ENCODE results near the gene TFIP11.
"Not testable (repeated sequence)": the region's sequence is repeated elsewhere in the genome, so short reads cannot be mapped to it uniquely, and the experiment has no call there.

Gene TFIP11

GRCh38 chr22:26541167-26541819 lies 29.0 kb upstream of the TFIP11 start:
- Histone ChIP-seq H3K4me1 (ENCODE audit: control insufficient read depth, insufficient read depth, low read length) (no peaks in the 10 kb centered on the region), H3K27ac (ENCODE audit: low read length) (no peak overlapping the region), H3K27me3 (ENCODE audit: control insufficient read depth in 1 of 2, insufficient read depth in 2 of 2, low read length in 2 of 2) (no peaks in the 10 kb centered on the region), H3K9ac (ENCODE audit: low read length in 2 of 2) (no peak overlapping the region), H3K9me3 (ENCODE audit: control insufficient read depth in 2 of 2, low read length in 2 of 2) (no peaks in the 10 kb centered on the region), H3K4me3 (ENCODE audit: low read length in 2 of 2) (no peak overlapping the region), H3K36me3 (ENCODE audit: control insufficient read depth in 2 of 2, insufficient read depth in 2 of 2, low read length in 2 of 2) (peaks cover 0 to 4% of the 10 kb centered on the region in 2 donors)

- H3K9ac ChIP-seq (ENCODE audit: low read length in 2 of 2) = no peak overlapping the region
- H3K36me3 ChIP-seq (ENCODE audit: control insufficient read depth in 2 of 2, insufficient read depth in 2 of 2, low read length in 2 of 2) = peaks cover 0 to 5% of the 10 kb centered on the region in 2 donors
- H3K4me1 ChIP-seq (ENCODE audit: control insufficient read depth, insufficient read depth, low read length) = no peaks in the 10 kb centered on the region
- H3K27me3 ChIP-seq (ENCODE audit: control insufficient read depth in 1 of 2, insufficient read depth in 2 of 2, low read length in 2 of 2) = no peaks in the 10 kb centered on the region
- H3K4me3 ChIP-seq (ENCODE audit: low read length in 2 of 2) = no peak overlapping the region
- H3K27ac ChIP-seq (ENCODE audit: low read length) = no peak overlapping the region
- H3K9me3 ChIP-seq (ENCODE audit: control insufficient read depth in 2 of 2, low read length in 2 of 2) = no peaks in the 10 kb centered on the region
These were observed 27.8 kb upstream of the TFIP11 start for GRCh38 chr22:26540119-26540518.

GRCh38 chr22:26536762-26537134 lies 24.5 kb upstream of the TFIP11 start:
- no peaks in the 10 kb centered on the region for H3K9me3 ChIP-seq (ENCODE audit: control insufficient read depth in 2 of 2, low read length in 2 of 2)
- no peak overlapping the region for H3K4me3 ChIP-seq (ENCODE audit: low read length in 2 of 2)
- H3K9ac ChIP-seq (ENCODE audit: low read length in 2 of 2) = no peak overlapping the region
- no peak overlapping the region for H3K27ac ChIP-seq (ENCODE audit: low read length)
- H3K36me3 ChIP-seq (ENCODE audit: control insufficient read depth in 2 of 2, insufficient read depth in 2 of 2, low read length in 2 of 2) = peaks cover 0 to 5% of the 10 kb centered on the region in 2 donors
- no peaks in the 10 kb centered on the region for H3K27me3 ChIP-seq (ENCODE audit: control insufficient read depth in 1 of 2, insufficient read depth in 2 of 2, low read length in 2 of 2)
- H3K4me1 ChIP-seq (ENCODE audit: control insufficient read depth, insufficient read depth, low read length) = no peaks in the 10 kb centered on the region

DNA sequence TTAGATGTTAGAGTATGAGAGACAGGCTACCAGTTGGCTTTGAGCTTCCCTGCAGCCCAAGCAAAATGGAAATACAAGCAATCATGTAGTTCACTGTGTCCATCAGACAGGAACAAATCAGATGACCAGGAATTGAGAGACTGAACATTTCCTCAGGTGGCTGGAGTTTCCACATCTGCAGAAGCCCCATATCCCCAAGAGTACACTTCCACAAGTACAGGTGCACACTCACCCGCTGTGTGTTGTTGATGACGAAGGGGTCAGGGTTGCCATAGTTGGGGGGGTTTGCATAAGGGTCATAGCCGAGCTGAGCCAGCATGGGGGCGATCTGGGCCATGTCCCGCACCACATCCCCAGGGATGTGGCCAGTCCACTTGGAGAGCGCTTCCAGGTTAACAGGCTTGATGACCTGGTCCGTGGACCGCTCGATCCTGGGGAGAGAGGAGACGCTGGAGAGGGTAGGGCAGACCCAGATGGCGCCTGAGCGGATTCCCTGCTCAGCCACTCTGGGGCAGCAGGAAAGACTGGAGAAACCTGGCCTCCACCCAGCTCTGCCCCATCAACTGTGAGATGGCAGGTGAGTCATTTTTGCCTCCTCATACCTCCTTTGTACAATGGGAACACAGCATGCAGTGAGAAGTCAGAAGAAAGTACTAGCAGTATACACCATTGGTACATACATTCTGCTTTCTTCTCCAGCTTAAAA lies 23.9 kb upstream of the TFIP11 start:
- no peaks in the 10 kb centered on the region for H3K9me3 ChIP-seq (ENCODE audit: control insufficient read depth in 2 of 2, low read length in 2 of 2)
- no peaks in the 10 kb centered on the region for H3K4me1 ChIP-seq (ENCODE audit: control insufficient read depth, insufficient read depth, low read length)
- no peak overlapping the region for H3K9ac ChIP-seq (ENCODE audit: low read length in 2 of 2)
- H3K4me3 ChIP-seq (ENCODE audit: low read length in 2 of 2) = no peak overlapping the region
- H3K27me3 ChIP-seq (ENCODE audit: control insufficient read depth in 1 of 2, insufficient read depth in 2 of 2, low read length in 2 of 2) = no peaks in the 10 kb centered on the region
- H3K36me3 ChIP-seq (ENCODE audit: control insufficient read depth in 2 of 2, insufficient read depth in 2 of 2, low read length in 2 of 2) = peaks cover 0 to 5% of the 10 kb centered on the region in 2 donors
- no peak overlapping the region for H3K27ac ChIP-seq (ENCODE audit: low read length)

DNA sequence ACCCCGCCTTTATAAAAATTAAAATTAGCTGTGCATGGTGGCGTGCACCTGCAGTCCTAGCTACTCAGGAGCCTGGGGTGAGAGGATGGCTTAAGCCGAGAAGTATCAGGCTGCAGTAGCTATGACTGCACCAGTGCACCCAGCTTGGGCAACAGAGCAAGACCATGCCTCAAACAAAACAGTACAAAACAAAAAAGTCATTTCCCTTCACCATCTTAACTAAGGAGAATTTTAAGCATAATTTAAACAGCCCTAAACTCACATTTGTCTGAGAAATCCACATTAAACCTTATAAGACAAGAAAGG lies 23.3 kb upstream of the TFIP11 start:
- Histone ChIP-seq H3K27ac (ENCODE audit: low read length) (no peak overlapping the region), H3K4me1 (ENCODE audit: control insufficient read depth, insufficient read depth, low read length) (no peaks in the 10 kb centered on the region)

GRCh38 chr22:26534874-26535602 lies 22.8 kb upstream of the TFIP11 start:
- Histone ChIP-seq H3K36me3 (ENCODE audit: control insufficient read depth in 2 of 2, insufficient read depth in 2 of 2, low read length in 2 of 2) (peaks cover 0 to 2% of the 10 kb centered on the region in 2 donors), H3K27ac (ENCODE audit: low read length) (no peak overlapping the region), H3K27me3 (ENCODE audit: control insufficient read depth in 1 of 2, insufficient read depth in 2 of 2, low read length in 2 of 2) (no peaks in the 10 kb centered on the region), H3K9ac (ENCODE audit: low read length in 2 of 2) (no peak overlapping the region), H3K9me3 (ENCODE audit: control insufficient read depth in 2 of 2, low read length in 2 of 2) (no peaks in the 10 kb centered on the region), H3K4me3 (ENCODE audit: low read length in 2 of 2) (no peak overlapping the region), H3K4me1 (ENCODE audit: control insufficient read depth, insufficient read depth, low read length) (no peaks in the 10 kb centered on the region)

More for the DNA sequence above, 23.3 kb upstream of the TFIP11 start:
- H3K27me3 ChIP-seq (ENCODE audit: control insufficient read depth in 1 of 2, insufficient read depth in 2 of 2, low read length in 2 of 2) = no peaks in the 10 kb centered on the region
- H3K4me3 ChIP-seq (ENCODE audit: low read length in 2 of 2) = no peak overlapping the region
- H3K36me3 ChIP-seq (ENCODE audit: control insufficient read depth in 2 of 2, insufficient read depth in 2 of 2, low read length in 2 of 2) = peaks cover 0 to 2% of the 10 kb centered on the region in 2 donors
- no peak overlapping the region for H3K9ac ChIP-seq (ENCODE audit: low read length in 2 of 2)
- no peaks in the 10 kb centered on the region for H3K9me3 ChIP-seq (ENCODE audit: control insufficient read depth in 2 of 2, low read length in 2 of 2)

DNA sequence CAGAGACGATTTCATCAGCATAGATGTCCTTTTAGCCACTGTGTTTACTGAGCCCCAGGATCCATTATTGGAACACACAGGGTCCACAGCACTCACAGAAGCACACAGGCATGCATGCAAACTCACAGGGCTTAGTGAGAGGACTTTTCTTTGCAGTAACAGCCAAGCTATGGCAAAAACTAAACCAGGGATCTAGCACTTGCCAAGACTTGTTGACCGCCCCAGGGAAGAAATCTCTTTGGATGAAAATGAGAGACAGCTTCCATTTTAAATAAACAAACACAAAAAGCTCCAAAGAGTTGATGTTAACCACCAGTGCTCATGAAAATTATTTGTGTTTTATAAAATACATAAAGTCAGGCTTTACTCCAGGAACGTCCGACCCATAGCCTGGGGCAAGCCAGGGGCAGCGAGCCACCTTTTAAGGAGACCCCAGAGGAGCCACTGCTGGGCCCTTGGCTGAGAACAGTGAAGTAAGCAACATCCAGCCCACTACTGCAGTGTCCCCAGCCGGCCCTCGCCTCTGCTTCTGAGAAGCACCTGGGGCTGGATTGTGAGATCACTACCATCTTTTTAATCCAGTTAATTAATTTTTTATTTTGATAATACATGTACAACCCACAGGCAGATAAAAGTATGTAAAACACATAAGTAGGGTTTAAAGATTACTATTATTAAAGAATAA lies 22.0 kb upstream of the TFIP11 start:
- H3K27ac ChIP-seq (ENCODE audit: low read length) = no peak overlapping the region
- peaks cover 0 to 2% of the 10 kb centered on the region in 2 donors for H3K36me3 ChIP-seq (ENCODE audit: control insufficient read depth in 2 of 2, insufficient read depth in 2 of 2, low read length in 2 of 2)

GRCh38 chr22:26529345-26529744 lies 17.1 kb upstream of the TFIP11 start:
- H3K36me3 ChIP-seq (ENCODE audit: control insufficient read depth in 2 of 2, insufficient read depth in 2 of 2, low read length in 2 of 2) = peaks cover 0 to 5% of the 10 kb centered on the region in 2 donors
- no peaks in the 10 kb centered on the region for H3K27me3 ChIP-seq (ENCODE audit: control insufficient read depth in 1 of 2, insufficient read depth in 2 of 2, low read length in 2 of 2)
- no peak overlapping the region for H3K9ac ChIP-seq (ENCODE audit: low read length in 2 of 2)
- H3K9me3 ChIP-seq (ENCODE audit: control insufficient read depth in 2 of 2, low read length in 2 of 2) = no peaks in the 10 kb centered on the region
- no peak overlapping the region for H3K4me3 ChIP-seq (ENCODE audit: low read length in 2 of 2)
- no peaks in the 10 kb centered on the region for H3K4me1 ChIP-seq (ENCODE audit: control insufficient read depth, insufficient read depth, low read length)
- H3K27ac ChIP-seq (ENCODE audit: low read length) = no peak overlapping the region

More for the DNA sequence above, 22.0 kb upstream of the TFIP11 start:
- no peak overlapping the region for H3K4me3 ChIP-seq (ENCODE audit: low read length in 2 of 2)
- no peak overlapping the region for H3K9ac ChIP-seq (ENCODE audit: low read length in 2 of 2)
- H3K27me3 ChIP-seq (ENCODE audit: control insufficient read depth in 1 of 2, insufficient read depth in 2 of 2, low read length in 2 of 2) = no peaks in the 10 kb centered on the region
- no peaks in the 10 kb centered on the region for H3K9me3 ChIP-seq (ENCODE audit: control insufficient read depth in 2 of 2, low read length in 2 of 2)
- no peaks in the 10 kb centered on the region for H3K4me1 ChIP-seq (ENCODE audit: control insufficient read depth, insufficient read depth, low read length)

DNA sequence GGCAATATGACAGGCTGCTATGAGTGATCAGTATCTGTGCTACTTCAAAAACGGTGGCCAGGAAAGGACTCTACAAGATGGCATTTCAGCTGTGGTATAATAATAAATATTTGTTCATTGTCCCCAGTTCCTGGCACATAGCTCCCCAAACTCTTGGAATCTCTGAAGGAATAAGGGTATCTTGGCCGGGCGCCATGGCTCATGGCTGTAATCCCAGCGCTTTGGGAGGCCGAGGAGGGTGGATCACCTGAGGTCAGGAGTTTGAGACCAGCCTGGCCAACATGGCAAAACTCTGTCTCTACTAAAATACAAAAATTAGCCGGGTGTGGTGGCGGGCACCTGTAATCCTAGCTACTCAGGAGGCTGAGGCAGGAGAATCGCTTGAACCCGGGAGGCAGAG lies 16.2 kb upstream of the TFIP11 start:
- H3K27ac ChIP-seq (ENCODE audit: low read length); H3K9ac ChIP-seq (ENCODE audit: low read length in 2 of 2); H3K4me1 ChIP-seq (ENCODE audit: control insufficient read depth, insufficient read depth, low read length); H3K36me3 ChIP-seq (ENCODE audit: control insufficient read depth in 2 of 2, insufficient read depth in 2 of 2, low read length in 2 of 2); H3K4me3 ChIP-seq (ENCODE audit: low read length in 2 of 2); H3K9me3 ChIP-seq (ENCODE audit: control insufficient read depth in 2 of 2, low read length in 2 of 2); H3K27me3 ChIP-seq (ENCODE audit: control insufficient read depth in 1 of 2, insufficient read depth in 2 of 2, low read length in 2 of 2): not testable (repeated sequence)

- Histone ChIP-seq H3K27ac (ENCODE audit: low read length) (no peak overlapping the region), H3K9me3 (ENCODE audit: control insufficient read depth in 2 of 2, low read length in 2 of 2) (no peaks in the 10 kb centered on the region), H3K9ac (ENCODE audit: low read length in 2 of 2) (no peak overlapping the region)
These were observed 15.5 kb upstream of the TFIP11 start for GRCh38 chr22:26527574-26528465.

More at GRCh38 chr22:26527574-26528465, 15.5 kb upstream of the TFIP11 start:
- Histone ChIP-seq H3K4me3 (ENCODE audit: low read length in 2 of 2) (no peak overlapping the region), H3K4me1 (ENCODE audit: control insufficient read depth, insufficient read depth, low read length) (no peaks in the 10 kb centered on the region), H3K36me3 (ENCODE audit: control insufficient read depth in 2 of 2, insufficient read depth in 2 of 2, low read length in 2 of 2) (peaks cover 0 to 6% of the 10 kb centered on the region in 2 donors), H3K27me3 (ENCODE audit: control insufficient read depth in 1 of 2, insufficient read depth in 2 of 2, low read length in 2 of 2) (no peaks in the 10 kb centered on the region)
